ENCODE results near the gene CAB39. TPM values are rescaled to one million over a fixed set of nuclear protein-coding genes. Genes with fewer than 3 reads are reported as not detected.

Gene CAB39
- total RNA-seq, 4 donors from 2014 or later = 73.6 to 105 (median 83.9) TPM

- no peak overlapping the region for H3K4me3 ChIP-seq
- intact Hi-C loops (cut with DNase I) = loop anchor here (5.0 to 10.0 kb wide), 2 partner anchors 39 to 382 kb away; partner anchors contain the start of gene SP100
- peaks cover 45 to 79% (median 67%) of the 10 kb centered on the region in 4 donors for H3K4me1 ChIP-seq
- no peak for DNase-seq (ENCODE audit: extremely low spot score)
- WGBS = 61% methylated on average over 4 of the region's 4 CpGs
- peak overlapping the region in 2 of 4 donors; percentile 49 to 84 for H3K27ac ChIP-seq (replicated peaks in 1 of 4)
- peaks cover 0 to 29% (median 24%) of the 10 kb centered on the region in 4 donors for H3K36me3 ChIP-seq
- no peaks in the 10 kb centered on the region for H3K27me3 ChIP-seq
- TF ChIP-seq EP300 (IDR thresholded peaks at IDR 0.05) = no peak
- no peak for TF ChIP-seq POLR2A (IDR thresholded peaks at IDR 0.05; ENCODE audit: low read depth)
- TF ChIP-seq, protein P1, sequence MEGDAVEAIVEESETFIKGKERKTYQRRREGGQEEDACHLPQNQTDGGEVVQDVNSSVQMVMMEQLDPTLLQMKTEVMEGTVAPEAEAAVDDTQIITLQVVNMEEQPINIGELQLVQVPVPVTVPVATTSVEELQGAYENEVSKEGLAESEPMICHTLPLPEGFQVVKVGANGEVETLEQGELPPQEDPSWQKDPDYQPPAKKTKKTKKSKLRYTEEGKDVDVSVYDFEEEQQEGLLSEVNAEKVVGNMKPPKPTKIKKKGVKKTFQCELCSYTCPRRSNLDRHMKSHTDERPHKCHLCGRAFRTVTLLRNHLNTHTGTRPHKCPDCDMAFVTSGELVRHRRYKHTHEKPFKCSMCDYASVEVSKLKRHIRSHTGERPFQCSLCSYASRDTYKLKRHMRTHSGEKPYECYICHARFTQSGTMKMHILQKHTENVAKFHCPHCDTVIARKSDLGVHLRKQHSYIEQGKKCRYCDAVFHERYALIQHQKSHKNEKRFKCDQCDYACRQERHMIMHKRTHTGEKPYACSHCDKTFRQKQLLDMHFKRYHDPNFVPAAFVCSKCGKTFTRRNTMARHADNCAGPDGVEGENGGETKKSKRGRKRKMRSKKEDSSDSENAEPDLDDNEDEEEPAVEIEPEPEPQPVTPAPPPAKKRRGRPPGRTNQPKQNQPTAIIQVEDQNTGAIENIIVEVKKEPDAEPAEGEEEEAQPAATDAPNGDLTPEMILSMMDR (IDR thresholded peaks at IDR 0.05) = no peak
- no peak for TF ChIP-seq POLR2AphosphoS5 (IDR thresholded peaks at IDR 0.05)
- no peaks in the 10 kb centered on the region for H3K9me3 ChIP-seq
Observed at GRCh38 chr2:230796280-230796862, 83.7 kb downstream of the CAB39 start.

DNA sequence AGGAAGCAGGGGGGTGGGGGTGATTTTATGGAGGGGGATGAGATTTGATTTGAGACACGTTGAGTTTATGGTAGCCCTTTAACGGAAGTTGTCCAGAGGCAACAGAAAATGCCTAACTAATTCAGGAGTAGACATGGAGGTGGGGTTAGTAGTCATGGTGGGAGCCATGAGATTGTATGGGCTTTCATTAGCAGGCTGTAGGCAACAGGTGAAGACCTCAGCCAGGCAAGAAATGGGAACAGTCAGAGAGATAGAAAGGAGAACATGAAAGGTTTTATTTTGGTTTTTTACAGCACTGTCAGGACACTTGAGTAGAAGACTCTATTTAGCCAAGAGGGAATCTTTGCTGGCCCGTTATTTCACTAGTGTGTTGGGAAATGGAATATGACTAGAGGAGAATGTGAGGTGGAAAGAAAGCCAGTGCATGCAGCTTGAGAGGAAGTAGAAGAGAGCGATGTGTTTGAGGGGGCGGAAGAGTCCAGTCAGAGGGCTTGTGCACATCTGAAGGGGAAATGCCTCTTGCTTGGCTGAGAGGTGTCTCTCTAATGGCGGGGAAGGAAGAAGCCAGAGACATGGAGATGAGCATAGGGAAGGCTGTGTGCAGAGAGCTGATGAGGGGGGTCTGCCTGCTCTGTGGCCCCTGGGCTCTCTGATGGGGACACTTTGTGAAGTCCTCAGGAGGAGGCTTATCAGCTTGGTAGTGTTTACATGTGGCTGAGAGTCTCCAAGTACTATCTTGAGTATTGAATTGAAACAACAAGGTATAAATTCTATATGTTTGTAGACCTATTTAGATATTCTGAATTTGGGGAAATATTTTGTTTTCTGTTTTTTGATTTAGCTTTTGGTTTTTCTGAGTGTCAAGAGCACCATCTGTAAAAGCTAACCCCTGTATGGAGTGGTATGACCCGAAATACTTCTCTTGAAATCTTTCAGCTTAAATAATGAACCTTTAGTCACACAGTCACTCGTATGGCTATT is 85.2 kb downstream of the CAB39 start:
- H3K4me3 ChIP-seq = no peak overlapping the region
- intact Hi-C loops (cut with DNase I) = loop anchor here (2.0 to 10.0 kb wide), 3 partner anchors 41 to 383 kb away; partner anchors contain the start of genes CAB39 and SP100
- peak overlapping the region in 3 of 4 donors; percentile 5 to 49 (median 49) for H3K27ac ChIP-seq (replicated peaks in 1 of 4)
- peaks cover 45 to 65% (median 56%) of the 10 kb centered on the region in 4 donors for H3K4me1 ChIP-seq
- peaks cover 0 to 40% (median 27%) of the 10 kb centered on the region in 4 donors for H3K36me3 ChIP-seq
- 71% methylated on average over 8 of the region's 8 CpGs for WGBS
- H3K27me3 ChIP-seq = no peaks in the 10 kb centered on the region
- TF ChIP-seq POLR2A (IDR thresholded peaks at IDR 0.05; ENCODE audit: low read depth) (no peak), EP300 (IDR thresholded peaks at IDR 0.05) (no peak), POLR2AphosphoS5 (IDR thresholded peaks at IDR 0.05) (no peak)
- TF ChIP-seq, protein P1 (IDR thresholded peaks at IDR 0.05) = no peak
- DNase-seq (ENCODE audit: extremely low spot score) = no peak
- no peaks in the 10 kb centered on the region for H3K9me3 ChIP-seq

- Histone ChIP-seq H3K27ac (replicated peaks in 1 of 4) (no peak overlapping the region), H3K9me3 (no peaks in the 10 kb centered on the region), H3K27me3 (no peaks in the 10 kb centered on the region), H3K4me1 (peaks cover 38 to 55% (median 46%) of the 10 kb centered on the region in 4 donors), H3K36me3 (peaks cover 0 to 38% (median 28%) of the 10 kb centered on the region in 4 donors), H3K4me3 (no peak overlapping the region)
- 39% methylated on average over 4 of the region's 4 CpGs for WGBS
- intact Hi-C loops (cut with DNase I) = loop anchor here (2.0 to 10.0 kb wide), 3 partner anchors 42 to 384 kb away; partner anchors contain the start of genes CAB39 and SP100
- no peak for DNase-seq (ENCODE audit: extremely low spot score)
- TF ChIP-seq POLR2A (IDR thresholded peaks at IDR 0.05; ENCODE audit: low read depth) (no peak), POLR2AphosphoS5 (IDR thresholded peaks at IDR 0.05) (no peak), EP300 (IDR thresholded peaks at IDR 0.05) (no peak)
- TF ChIP-seq, protein P1 (IDR thresholded peaks at IDR 0.05) = peak; percentile 51 to 73 (median 65)
Observed at GRCh38 chr2:230798769-230799399, 86.2 kb downstream of the CAB39 start.

GRCh38 chr2:230805353-230806017 is 92.8 kb downstream of the CAB39 start:
- TF ChIP-seq POLR2A (IDR thresholded peaks at IDR 0.05; ENCODE audit: low read depth) (no peak), POLR2AphosphoS5 (IDR thresholded peaks at IDR 0.05) (no peak), EP300 (IDR thresholded peaks at IDR 0.05) (no peak)
- TF ChIP-seq, protein P1 (IDR thresholded peaks at IDR 0.05) = no peak
- no peaks in the 10 kb centered on the region for H3K9me3 ChIP-seq
- no peaks in the 10 kb centered on the region for H3K27me3 ChIP-seq
- no peak for DNase-seq (ENCODE audit: extremely low spot score)
- 87% methylated on average over 5 of the region's 5 CpGs for WGBS
- no peak overlapping the region for H3K27ac ChIP-seq (replicated peaks in 1 of 4)
- intact Hi-C loops (cut with DNase I) = no loop called here
- H3K4me3 ChIP-seq = no peak overlapping the region
- peaks cover 0 to 10% (median 0%) of the 10 kb centered on the region in 4 donors for H3K4me1 ChIP-seq
- H3K36me3 ChIP-seq = peaks cover 0 to 34% (median 18%) of the 10 kb centered on the region in 4 donors
